Ovary (tissue), 3 donors: ENCODE data around the gene LENG9.

Experiments
- CTCF ChIP-seq, 3 donors: fragments of 450-650 bp in 2 of 3; fragments of 200-600 bp in 1 of 3; IDR thresholded peaks; one replicate each; pipeline versions ENCODE4 v1.5.1 to v1.8.0; 2016 to 2022; ENCODE audit warnings: antibody characterized with exemption in 3 of 3, mild to moderate bottlenecking in 1 of 3
- EP300 ChIP-seq: sonication (generic); formaldehyde crosslinking; IDR thresholded peaks from one replicate; pipeline ENCODE4 v1.6.1; 2017; ENCODE audit warnings: antibody characterized with exemption
- donor health status: DM: no; HTN: no; CAD: no.

DNA sequence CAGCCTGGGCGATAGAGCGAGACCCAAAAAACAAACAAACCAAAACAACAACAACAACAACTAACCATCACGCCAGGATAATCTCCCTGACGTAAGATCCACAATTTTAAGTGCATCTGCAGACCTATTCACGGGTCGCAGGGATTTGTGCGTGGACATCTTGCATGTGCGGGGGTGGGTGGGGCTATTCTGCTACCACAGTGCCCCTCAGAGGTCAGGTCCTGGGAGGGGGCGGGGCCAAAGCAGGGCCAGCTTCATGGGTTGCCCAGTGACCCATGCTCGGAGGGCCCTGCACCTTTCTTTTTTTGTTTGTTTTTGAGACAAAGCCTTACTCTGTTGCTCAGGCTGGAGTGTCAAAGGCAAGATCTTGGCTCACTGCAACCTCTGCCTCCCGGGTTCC is 12.1 kb upstream of the LENG9 start:
- TF ChIP-seq CTCF (IDR thresholded peaks at IDR 0.05), result no peak
- TF ChIP-seq EP300, result no peak
